Spleen (tissue), 7 donors: Measurements from ENCODE around the gene FOXP1.

Experiments
- CTCF ChIP-seq, 11 experiments: fragments of 200-600 bp in 7 of 11; fragments of 450-650 bp in 4 of 11; sonication (generic) in 4 of 11; IDR thresholded peaks in 8 of 11; conservative IDR thresholded peaks in 3 of 11; 1 replicate in 7 of 11; 2 replicates in 4 of 11; pipeline versions ENCODE4 v1.4.0 to v1.8.0; 2016 to 2021; ENCODE audit warnings: antibody characterized with exemption in 11 of 11, inconsistent platforms in 4 of 11, mild to moderate bottlenecking in 1 of 11
- POLR2A ChIP-seq, 3 donors: fragments of 450-650 bp; IDR thresholded peaks; one replicate each; pipeline ENCODE4 v1.5.1; 2017; ENCODE audit warnings: antibody characterized with exemption in 3 of 3, mild to moderate bottlenecking in 1 of 3
- POLR2AphosphoS5 ChIP-seq, 3 donors: sonication (generic); formaldehyde crosslinking; IDR thresholded peaks; one replicate each; pipeline ENCODE4 v1.5.1; 2017; ENCODE audit warnings: antibody characterized with exemption in 3 of 3
- donor health status: DM: no; HTN: no; CAD: no; lungs with moderate emphysema.
- donor health status: DM: no; HTN: no; CAD: no.
- donor health status: DM: no; HTN: no; CAD: no.

- TF ChIP-seq CTCF (IDR thresholded peaks at IDR 0.05 in 8 of 11, conservative IDR thresholded peaks at IDR 0.05 in 3 of 11), result no peak
- no peak for TF ChIP-seq POLR2AphosphoS5 (IDR thresholded peaks at IDR 0.05)
- TF ChIP-seq POLR2A (IDR thresholded peaks at IDR 0.05), result no peak
Measured at GRCh38 chr3:71219744-71220638, 363.5 kb downstream of the FOXP1 start.
